Measurements from ENCODE around the gene CYB561D2. TPM values are rescaled to one million over a fixed set of nuclear protein-coding genes. Genes with fewer than 3 reads are reported as not detected.

Gene CYB561D2, protein sequence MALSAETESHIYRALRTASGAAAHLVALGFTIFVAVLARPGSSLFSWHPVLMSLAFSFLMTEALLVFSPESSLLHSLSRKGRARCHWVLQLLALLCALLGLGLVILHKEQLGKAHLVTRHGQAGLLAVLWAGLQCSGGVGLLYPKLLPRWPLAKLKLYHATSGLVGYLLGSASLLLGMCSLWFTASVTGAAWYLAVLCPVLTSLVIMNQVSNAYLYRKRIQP
- total RNA-seq = 30.3 and 31.9 TPM in 2 replicates

DNA sequence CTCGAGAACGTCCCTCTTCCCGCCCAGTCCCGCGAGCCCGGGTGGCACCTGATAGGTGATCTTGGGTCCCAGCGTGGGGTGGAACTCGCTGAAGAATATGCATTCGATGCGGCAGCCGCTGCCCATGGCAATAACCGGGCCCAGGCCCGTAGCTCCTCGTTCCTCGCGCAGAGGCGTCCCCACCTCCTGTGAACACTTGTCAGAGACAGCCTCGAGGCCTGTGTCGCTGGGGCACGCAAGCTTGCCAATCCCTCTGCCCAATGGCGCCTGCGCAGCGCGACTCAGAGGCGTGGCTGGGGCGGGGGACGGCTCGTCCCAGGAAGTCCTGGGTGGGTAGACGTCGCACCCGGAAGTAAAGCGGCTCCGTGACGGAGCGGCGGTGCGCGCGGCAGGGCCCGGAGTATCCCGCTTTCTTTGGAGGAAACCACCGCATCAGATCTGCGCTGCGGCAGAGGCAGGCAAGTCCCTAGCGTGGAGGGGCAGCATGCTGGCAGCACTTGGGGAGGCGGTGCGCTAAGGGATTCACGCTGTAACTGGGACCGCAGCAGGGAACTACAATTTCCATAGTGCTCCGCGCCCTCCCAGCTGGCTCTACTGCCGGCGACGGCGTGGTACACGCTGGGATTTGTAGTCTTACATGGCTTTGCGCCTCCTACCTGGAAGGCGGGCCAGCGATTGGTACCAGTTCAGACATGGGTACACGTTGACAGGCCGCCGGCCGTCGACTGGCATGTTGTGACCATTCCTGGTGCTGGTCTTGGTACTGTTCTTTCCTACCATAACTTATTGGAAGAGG lies at the start of gene CYB561D2, which contains the start of gene NPRL2:
TSS of gene CYB561D2 (plus strand) at position 336 of the 796 bp plus-strand sequence. CDS start 572 bp downstream, outside the sequence.
TSS of gene NPRL2 (minus strand) at position 249 of the 796 bp plus-strand sequence. CDS start at position 126, 123 bp downstream.

DNA sequence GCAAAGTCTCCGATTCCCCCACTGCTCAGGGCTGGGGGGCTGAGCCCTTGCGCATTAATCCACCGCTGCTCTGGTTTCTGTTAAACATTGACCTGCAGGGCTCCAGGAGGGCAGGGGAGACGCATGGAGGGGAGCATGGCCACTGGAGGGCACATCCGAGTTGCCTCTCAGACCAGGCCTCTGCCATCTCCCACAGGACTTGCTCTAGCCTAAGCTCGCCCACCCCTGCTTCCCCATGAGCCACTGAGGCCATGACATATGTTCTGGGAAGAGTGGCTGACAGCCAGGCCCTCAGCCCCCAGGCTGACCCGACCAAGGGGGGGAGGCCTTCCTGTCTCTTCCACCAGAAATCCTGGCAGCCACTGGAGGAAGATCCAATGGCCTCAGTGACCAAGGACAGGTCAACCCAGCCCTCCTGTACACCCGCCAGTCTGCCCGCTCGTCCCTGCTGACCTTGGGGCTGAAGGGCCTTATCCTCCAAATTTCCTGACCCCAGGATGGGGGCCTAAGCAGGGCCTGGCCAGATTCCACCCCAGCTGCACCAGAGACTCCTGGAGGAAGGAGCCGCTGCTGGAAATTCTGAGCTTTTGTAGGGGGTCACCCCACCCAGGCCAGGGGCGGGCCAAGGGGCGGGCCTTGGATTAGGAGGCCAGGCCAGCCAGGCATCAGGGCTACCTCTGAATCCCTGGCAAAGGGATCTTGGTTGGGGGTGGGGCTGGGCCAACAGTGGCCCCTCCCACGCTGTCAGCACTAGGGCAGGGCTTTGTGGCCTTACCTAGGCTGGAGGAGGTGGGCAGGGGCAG lies 47.4 kb upstream of the CYB561D2 start, which contains the start of gene HYAL1:
TSS of gene HYAL1 (minus strand) at position 562 of the 803 bp plus-strand sequence. CDS start 618 bp downstream, outside the sequence.

DNA sequence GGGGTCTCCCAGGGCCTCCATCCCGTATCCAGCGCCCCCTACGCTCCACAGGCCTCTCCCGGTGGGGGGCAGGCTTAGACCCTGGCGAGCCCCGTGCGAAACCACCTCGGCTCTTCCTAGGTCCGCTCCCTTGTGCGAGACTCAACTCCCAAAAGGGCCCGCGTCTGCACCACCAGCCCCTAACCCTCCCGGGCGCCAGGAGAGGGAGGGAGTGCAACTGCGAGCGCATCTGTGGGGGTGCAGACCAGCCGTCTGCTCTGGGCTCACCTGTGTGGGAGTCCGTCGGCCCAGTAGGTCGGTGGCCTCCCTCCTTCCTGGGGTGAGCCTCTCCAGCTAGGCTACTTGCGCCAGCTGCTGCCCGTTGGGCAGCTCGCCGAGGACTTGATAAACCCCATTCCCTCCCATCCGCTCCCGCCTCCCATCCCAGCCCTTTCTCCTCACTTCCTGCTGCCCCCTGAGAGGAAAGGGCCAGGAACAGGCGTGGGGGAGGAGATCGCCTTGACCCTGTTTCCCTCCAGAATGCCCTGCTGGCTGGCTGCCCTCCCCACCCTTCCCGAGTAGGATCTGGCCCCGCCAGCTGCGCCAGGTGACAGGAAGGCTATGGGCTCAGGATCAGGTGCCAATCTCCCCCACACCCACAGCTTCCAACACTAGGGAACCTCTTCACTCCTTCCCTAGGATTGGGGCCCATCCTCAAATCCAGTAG lies 28.1 kb upstream of the CYB561D2 start, which contains the start of gene HYAL2:
TSS of gene HYAL2 (minus strand) at position 360 of the 706 bp plus-strand sequence. CDS start 2,256 bp downstream, outside the sequence.

DNA sequence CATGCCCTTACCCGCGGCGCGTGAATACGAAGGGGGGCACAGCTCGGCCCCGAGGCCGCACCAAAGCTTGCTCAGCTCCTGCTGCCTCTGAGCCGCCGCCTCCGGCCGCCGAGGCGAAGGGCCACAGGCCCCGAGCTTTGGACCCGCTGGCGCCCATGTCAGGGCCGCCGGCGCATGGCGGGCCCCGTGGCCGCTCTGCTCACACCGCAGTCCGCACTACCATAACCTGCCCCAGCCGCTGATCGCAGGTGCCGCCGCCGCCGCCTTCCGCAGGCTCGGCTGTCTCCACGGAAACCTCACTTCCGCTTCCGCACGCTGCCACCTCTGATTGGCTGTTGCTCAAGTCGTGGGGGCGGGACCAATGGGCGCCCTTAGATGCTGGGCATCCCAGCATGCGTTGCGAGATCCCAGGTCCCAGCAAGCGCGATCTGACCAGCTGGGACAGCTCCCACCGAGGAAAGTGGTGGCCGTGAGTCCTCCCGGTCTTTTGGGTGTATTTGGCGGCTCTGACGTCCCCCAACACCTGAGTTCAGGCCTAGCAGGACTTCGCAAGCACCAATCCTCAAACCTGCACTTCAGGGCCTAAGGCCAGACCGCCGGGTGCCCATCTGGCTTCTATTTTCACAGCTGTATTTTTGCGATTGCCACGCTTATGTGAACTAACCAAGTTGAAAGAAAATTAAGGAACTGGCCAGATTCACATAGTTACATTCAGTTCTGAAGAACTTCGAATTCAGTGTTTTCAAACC lies 22.5 kb upstream of the CYB561D2 start, which contains the start of gene TUSC2:
TSS of gene TUSC2 (minus strand) at position 281 of the 749 bp plus-strand sequence. CDS start at position 157, 124 bp downstream.

DNA sequence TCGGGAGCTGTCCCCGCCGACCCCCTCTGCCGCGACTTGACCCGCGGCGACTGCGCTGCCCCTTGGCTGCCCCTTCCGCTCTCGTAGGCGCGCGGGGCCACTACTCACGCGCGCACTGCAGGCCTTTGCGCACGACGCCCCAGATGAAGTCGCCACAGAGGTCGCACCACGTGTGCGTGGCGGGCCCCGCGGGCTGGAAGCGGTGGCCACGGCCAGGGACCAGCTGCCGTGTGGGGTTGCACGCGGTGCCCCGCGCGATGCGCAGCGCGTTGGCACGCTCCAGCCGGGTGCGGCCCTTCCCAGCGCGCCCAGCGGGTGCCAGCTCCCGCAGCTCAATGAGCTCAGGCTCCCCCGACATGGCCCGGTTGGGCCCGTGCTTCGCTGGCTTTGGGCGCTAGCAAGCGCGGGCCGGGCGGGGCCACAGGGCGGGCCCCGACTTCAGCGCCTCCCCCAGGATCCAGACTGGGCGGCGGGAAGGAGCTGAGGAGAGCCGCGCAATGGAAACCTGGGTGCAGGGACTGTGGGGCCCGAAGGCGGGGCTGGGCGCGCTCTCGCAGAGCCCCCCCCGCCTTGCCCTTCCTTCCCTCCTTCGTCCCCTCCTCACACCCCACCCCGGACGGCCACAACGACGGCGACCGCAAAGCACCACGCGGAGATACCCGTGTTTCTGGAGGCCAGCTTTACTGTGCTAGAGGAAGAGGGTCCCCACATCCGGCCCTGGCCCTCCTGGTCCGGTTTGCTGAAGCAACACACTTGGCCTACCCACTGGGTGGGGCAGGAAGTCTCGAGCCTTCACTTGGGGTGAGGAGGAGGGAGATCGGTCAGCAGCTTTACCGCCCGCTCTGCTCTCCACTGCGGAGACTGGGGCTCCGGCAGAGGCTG lies 10.0 kb upstream of the CYB561D2 start, which contains the start of gene RASSF1:
TSS of gene RASSF1 (minus strand) at position 389 of the 882 bp plus-strand sequence. CDS start at position 358, 31 bp downstream.

DNA sequence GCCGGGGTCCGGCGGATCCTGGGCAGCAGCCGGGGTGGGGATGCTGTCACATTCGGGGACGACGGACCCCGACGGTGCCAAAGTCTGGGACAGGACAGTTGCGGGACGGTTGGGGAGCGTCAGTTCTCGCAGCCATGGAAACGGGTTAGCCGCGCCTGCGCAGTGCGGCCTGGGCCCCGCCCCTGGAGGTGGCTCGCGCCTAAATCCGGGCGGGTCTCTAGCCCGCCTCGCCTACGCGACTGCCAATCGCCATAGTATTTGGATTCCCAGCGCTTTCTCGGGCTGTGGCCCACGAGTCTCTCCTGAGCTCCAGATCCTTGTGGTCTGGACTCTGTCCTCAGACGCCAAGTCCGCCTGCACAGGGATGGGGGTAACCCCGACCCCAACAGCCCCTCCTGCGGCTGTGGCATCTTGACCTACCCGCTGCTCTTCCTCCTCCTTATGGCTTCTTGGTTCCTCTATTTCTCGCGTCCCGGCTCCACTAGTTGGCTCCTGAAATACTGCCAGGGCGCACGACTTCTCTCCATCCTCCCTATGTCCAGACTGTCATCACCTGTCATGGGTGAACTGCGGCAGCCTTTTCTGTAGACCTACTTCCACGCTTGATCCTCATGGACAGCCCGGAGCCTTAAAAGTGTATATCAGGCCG lies 5.0 kb upstream of the CYB561D2 start, which contains the start of gene ZMYND10:
TSS of gene ZMYND10 (minus strand) at position 147 of the 649 bp plus-strand sequence. CDS start 153 bp downstream, outside the sequence.

DNA sequence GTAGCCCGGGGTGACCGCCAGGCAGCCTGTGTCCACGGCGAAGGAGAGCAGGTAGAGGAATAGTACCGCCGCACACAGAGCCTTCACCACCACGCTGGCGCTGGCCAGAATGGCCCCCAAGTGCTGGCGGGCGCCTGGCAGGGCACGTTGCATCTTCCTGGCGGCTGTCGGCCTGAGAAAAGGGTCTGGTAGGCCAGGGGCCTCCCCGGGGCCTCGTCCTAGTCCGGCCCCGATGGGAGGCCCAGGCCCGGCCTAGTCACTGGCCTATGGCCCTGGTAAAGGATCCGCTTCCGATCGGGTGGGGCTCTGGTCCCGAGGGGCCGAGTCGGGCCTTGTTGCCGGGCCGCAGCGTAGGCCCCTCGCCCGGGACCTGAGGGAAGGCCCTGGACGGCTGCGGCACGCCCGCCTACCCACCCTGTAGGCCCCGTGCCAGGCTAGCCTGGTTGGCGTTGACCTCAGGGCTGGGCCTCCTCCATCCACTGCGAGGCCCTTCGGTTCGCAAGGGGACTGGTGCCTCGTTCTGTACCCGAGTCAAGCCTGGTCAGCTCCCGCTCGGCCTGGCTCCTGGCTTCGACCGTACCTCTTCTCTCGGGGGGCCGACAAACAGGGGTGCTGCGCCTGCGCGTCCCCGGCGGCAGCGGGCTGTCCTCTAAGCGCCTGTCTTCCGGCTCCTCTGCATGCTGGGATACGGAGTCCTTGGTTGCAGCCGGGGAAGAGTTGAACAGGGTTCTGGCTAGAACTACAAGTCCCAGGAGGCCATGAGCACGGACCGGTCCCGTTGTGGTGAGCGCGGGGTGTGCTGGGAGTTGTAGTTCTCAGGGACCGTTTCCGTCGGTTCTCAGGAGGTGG lies 8.5 kb downstream of the CYB561D2 start, which contains the start of gene TMEM115:
TSS of gene TMEM115 (minus strand) at position 611 of the 849 bp plus-strand sequence. CDS start at position 153, 458 bp downstream.

Other genes starting within 250 kb of the CYB561D2 start
- 40.2 and 41.5 TPM in 2 replicates for gene SEMA3F, start 195.5 kb upstream of the CYB561D2 start, total RNA-seq
- gene GNAT1, start 159.3 kb upstream of the CYB561D2 start, total RNA-seq = not detected in 2 replicates
- 0.30 TPM in 1 of 2 replicates, not detected in the other for gene SLC38A3, start 145.6 kb upstream of the CYB561D2 start, total RNA-seq
- 314 and 324 TPM in 2 replicates for gene GNAI2, start 114.7 kb upstream of the CYB561D2 start, total RNA-seq
- 14.3 and 15.3 TPM in 2 replicates for gene SEMA3B, start 81.7 kb upstream of the CYB561D2 start, total RNA-seq
- gene LSMEM2, start 71.8 kb upstream of the CYB561D2 start, total RNA-seq = not detected in 2 replicates
- 95.1 and 101 TPM in 2 replicates for gene IFRD2, start 58.4 kb upstream of the CYB561D2 start, total RNA-seq
- 3.9 and 4.8 TPM in 2 replicates for gene HYAL3, start 51.5 kb upstream of the CYB561D2 start, total RNA-seq
- gene NAA80, start 51.5 kb upstream of the CYB561D2 start, total RNA-seq = 21.7 and 23.7 TPM in 2 replicates
- gene HYAL1, start 47.3 kb upstream of the CYB561D2 start, total RNA-seq = 3.1 and 3.4 TPM in 2 replicates
- 82.4 and 84.6 TPM in 2 replicates for gene HYAL2, start 28.1 kb upstream of the CYB561D2 start, total RNA-seq
- gene TUSC2, start 22.6 kb upstream of the CYB561D2 start, total RNA-seq = 27.6 and 39.3 TPM in 2 replicates
- 36.3 and 38.7 TPM in 2 replicates for gene RASSF1, start 10.0 kb upstream of the CYB561D2 start, total RNA-seq
- gene ZMYND10, start 5.1 kb upstream of the CYB561D2 start, total RNA-seq = 0.34 and 1.3 TPM in 2 replicates
- 25.1 and 27.9 TPM in 2 replicates for gene NPRL2, start 87 bp upstream of the CYB561D2 start, total RNA-seq
- 52.5 and 56.2 TPM in 2 replicates for gene TMEM115, start 8.7 kb downstream of the CYB561D2 start, total RNA-seq
- 0.15 and 0.17 TPM in 2 replicates for gene CACNA2D2, start 152.8 kb downstream of the CYB561D2 start, total RNA-seq
- 7.7 and 9.8 TPM in 2 replicates for gene C3orf18, start 216.9 kb downstream of the CYB561D2 start, total RNA-seq
- gene HEMK1, start 218.7 kb downstream of the CYB561D2 start, total RNA-seq = 13.2 and 18.0 TPM in 2 replicates